ENCODE data around the gene NFATC2. TPM values are rescaled to one million over a fixed set of nuclear protein-coding genes. Genes with fewer than 3 reads are reported as not detected.

Gene NFATC2
- total and polyA plus RNA-seq, 9 donors = 2.2 to 9.4 (median 5.1) TPM

DNA sequence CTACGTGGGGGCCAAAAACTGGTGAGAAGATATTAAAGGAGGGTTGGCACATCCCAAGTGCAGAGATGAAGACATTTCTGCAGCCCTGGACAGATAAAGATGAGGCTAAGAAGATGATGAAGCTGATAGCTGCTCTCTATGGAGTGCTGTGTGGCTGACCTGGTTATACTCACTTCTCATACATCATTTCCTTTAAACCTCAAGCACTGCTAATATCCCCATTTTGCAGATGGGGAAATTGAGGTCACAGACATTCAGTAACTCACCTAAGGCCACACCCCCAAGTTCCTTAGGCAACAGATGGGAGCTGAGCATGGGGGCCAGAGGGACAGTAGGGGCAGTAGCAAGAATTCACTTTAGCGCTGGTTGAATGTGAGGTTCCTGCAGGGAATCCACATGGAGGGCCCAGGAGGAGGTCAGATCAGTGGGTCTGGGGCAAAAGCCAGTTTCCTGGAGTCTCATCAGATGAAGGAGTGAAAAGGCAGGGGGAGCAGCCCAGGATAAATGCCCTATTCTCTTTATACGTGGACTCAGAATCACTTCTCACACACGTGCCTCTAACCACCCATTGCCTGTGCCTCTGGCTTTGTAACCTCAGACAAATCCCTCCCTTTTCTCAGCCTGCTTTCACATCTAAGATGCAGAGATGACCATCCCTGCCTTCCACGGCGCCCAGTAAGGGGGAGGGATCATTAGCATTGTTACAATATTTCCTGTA is 125.8 kb downstream of the NFATC2 start:
- Histone ChIP-seq H3K4me1 (ENCODE audit: insufficient read depth) (peaks cover 11% of the 10 kb centered on the region), H3K27ac (no peak overlapping the region), H3K27me3 (no peaks in the 10 kb centered on the region), H3K36me3 (no peaks in the 10 kb centered on the region), H3K4me3 (no peak overlapping the region), H3K9me3 (no peaks in the 10 kb centered on the region)
- no peak for DNase-seq
- TF ChIP-seq POLR2A (IDR thresholded peaks at IDR 0.05) = no peak
- WGBS, 3 donors = 80 to 90% (median 83%) methylated on average over 6 of the region's 6 CpGs
- intact Hi-C loops (cut with DNase I) = no loop called here

DNA sequence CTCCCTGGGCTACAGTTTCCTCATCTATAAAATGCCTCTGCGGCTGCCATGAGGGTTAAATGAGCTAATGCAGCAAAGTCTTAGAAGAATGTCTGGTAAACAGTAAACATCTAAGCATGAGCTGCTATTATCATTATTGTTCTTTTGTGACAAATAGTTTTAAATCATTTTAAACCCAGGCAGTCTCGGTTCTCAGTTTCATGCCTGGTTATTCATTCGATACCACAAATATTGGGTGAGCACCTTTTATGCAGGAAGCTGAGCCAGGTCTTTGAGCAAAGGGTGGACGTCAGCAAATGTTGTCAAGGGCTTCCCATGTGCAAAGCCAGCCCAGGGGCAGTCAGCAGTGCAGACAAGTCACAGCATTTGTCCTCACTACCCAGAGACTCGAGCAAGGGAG is 128.7 kb downstream of the NFATC2 start:
- TF ChIP-seq EP300 (IDR thresholded peaks at IDR 0.05) = no peak
- TF ChIP-seq, protein P1, sequence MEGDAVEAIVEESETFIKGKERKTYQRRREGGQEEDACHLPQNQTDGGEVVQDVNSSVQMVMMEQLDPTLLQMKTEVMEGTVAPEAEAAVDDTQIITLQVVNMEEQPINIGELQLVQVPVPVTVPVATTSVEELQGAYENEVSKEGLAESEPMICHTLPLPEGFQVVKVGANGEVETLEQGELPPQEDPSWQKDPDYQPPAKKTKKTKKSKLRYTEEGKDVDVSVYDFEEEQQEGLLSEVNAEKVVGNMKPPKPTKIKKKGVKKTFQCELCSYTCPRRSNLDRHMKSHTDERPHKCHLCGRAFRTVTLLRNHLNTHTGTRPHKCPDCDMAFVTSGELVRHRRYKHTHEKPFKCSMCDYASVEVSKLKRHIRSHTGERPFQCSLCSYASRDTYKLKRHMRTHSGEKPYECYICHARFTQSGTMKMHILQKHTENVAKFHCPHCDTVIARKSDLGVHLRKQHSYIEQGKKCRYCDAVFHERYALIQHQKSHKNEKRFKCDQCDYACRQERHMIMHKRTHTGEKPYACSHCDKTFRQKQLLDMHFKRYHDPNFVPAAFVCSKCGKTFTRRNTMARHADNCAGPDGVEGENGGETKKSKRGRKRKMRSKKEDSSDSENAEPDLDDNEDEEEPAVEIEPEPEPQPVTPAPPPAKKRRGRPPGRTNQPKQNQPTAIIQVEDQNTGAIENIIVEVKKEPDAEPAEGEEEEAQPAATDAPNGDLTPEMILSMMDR (IDR thresholded peaks at IDR 0.05) = no peak
- TF ChIP-seq POLR2A (IDR thresholded peaks at IDR 0.05) = no peak
- H3K9me3 ChIP-seq = no peaks in the 10 kb centered on the region
- peaks cover 11% of the 10 kb centered on the region for H3K4me1 ChIP-seq (ENCODE audit: insufficient read depth)
- WGBS, 3 donors = 87 to 91% (median 90%) methylated on average over 5 of the region's 5 CpGs
- intact Hi-C loops (cut with DNase I) = no loop called here
- H3K27me3 ChIP-seq = no peaks in the 10 kb centered on the region
- H3K36me3 ChIP-seq = no peaks in the 10 kb centered on the region
- H3K4me3 ChIP-seq = no peak overlapping the region
- H3K27ac ChIP-seq = no peak overlapping the region
- no peak for DNase-seq

- intact Hi-C loops (cut with DNase I) = no loop called here
- H3K27me3 ChIP-seq = no peaks in the 10 kb centered on the region
- H3K36me3 ChIP-seq = no peaks in the 10 kb centered on the region
- DNase-seq = no peak
- WGBS, 3 donors = 25 to 39% (median 28%) methylated on average over 5 to 15 of the region's 15 CpGs
- peaks cover 11% of the 10 kb centered on the region for H3K4me1 ChIP-seq (ENCODE audit: insufficient read depth)
- H3K4me3 ChIP-seq = no peak overlapping the region
- TF ChIP-seq POLR2A (IDR thresholded peaks at IDR 0.05) (no peak), EP300 (IDR thresholded peaks at IDR 0.05) (no peak)
- TF ChIP-seq, protein P1 (IDR thresholded peaks at IDR 0.05) = no peak
- H3K9me3 ChIP-seq = no peaks in the 10 kb centered on the region
- H3K27ac ChIP-seq = no peak overlapping the region
These were observed 129.5 kb downstream of the NFATC2 start for GRCh38 chr20:51412951-51413481.

GRCh38 chr20:51412333-51412871 is 130.1 kb downstream of the NFATC2 start:
- no peaks in the 10 kb centered on the region for H3K9me3 ChIP-seq
- no peaks in the 10 kb centered on the region for H3K27me3 ChIP-seq
- intact Hi-C loops (cut with DNase I) = no loop called here
- peak overlapping the region in 1 of 2 donors; percentile 13 for H3K27ac ChIP-seq
- no peaks in the 10 kb centered on the region for H3K36me3 ChIP-seq
- 4 to 8% (median 5%) methylated on average over 12 of the region's 12 CpGs for WGBS, 3 donors
- H3K4me1 ChIP-seq (ENCODE audit: insufficient read depth) = peaks cover 11% of the 10 kb centered on the region
- no peak for TF ChIP-seq POLR2A (IDR thresholded peaks at IDR 0.05)
- TF ChIP-seq, protein P1 (IDR thresholded peaks at IDR 0.05) = no peak
- TF ChIP-seq EP300 (IDR thresholded peaks at IDR 0.05) = no peak
- no peak overlapping the region for H3K4me3 ChIP-seq
- peak; percentile 28 to 57 (median 40) for DNase-seq

GRCh38 chr20:51411870-51412269 is 130.6 kb downstream of the NFATC2 start:
- TF ChIP-seq, protein P1 (IDR thresholded peaks at IDR 0.05) = no peak
- no peak for TF ChIP-seq POLR2A (IDR thresholded peaks at IDR 0.05)
- no peak for TF ChIP-seq EP300 (IDR thresholded peaks at IDR 0.05)
- 88 to 94% (median 89%) methylated on average over 1 of the region's 1 CpG for WGBS, 3 donors
- DNase-seq = no peak
- H3K27me3 ChIP-seq = no peaks in the 10 kb centered on the region
- H3K27ac ChIP-seq = peak overlapping the region in 1 of 2 donors; percentile 13
- intact Hi-C loops (cut with DNase I) = no loop called here
- H3K4me1 ChIP-seq (ENCODE audit: insufficient read depth) = peaks cover 11% of the 10 kb centered on the region
- no peaks in the 10 kb centered on the region for H3K9me3 ChIP-seq
- H3K4me3 ChIP-seq = no peak overlapping the region
- H3K36me3 ChIP-seq = no peaks in the 10 kb centered on the region
